Natural killer cell treated with Interleukin-12 subunit alpha and Interleukin-12 subunit beta and Interleukin-15 and Interleukin-18, amount 100 ng/mL, for 72 hours (primary cell): ENCODE data around the gene SFXN2. TPM values are rescaled to one million over a fixed set of nuclear protein-coding genes. Genes with fewer than 3 reads are reported as not detected.

Experiments
- ATAC-seq, 2 donors: fragments of 150-1000 bp; cut with Tn5 transposase in 1 of 2; sonication (Bioruptor Pico), chemical (Tn5 transposase) in 1 of 2; 2 replicates each; pipeline ENCODE4 v1.10.0; 2021
- DNase-seq: peaks from one replicate; pipeline ENCODE4 v3.0.0; 2022; ENCODE audit warnings: low spot score
- H3K27ac Mint-ChIP-seq, 2 donors: 1 replicate in 1 of 2; 2 replicates in 1 of 2; pipeline ENCODE4 v1.8.0; 2022; ENCODE audit warnings: mixed read lengths in 2 of 2, mild to moderate bottlenecking in 1 of 2, moderate library complexity in 1 of 2
- H3K27me3 Mint-ChIP-seq, 2 donors: 1 replicate in 1 of 2; 2 replicates in 1 of 2; pipeline ENCODE4 v1.8.0; 2022; ENCODE audit warnings: mixed read lengths in 2 of 2
- H3K36me3 Mint-ChIP-seq: one replicate; pipeline ENCODE4 v1.8.0; 2022; ENCODE audit warnings: mixed read lengths
- H3K4me1 Mint-ChIP-seq, 2 donors: 1 replicate in 1 of 2; 2 replicates in 1 of 2; pipeline ENCODE4 v1.8.0; 2022; ENCODE audit warnings: low read depth in 2 of 2, mixed read lengths in 2 of 2, mild to moderate bottlenecking in 1 of 2
- H3K4me3 Mint-ChIP-seq: one replicate; pipeline ENCODE4 v1.8.0; 2022; ENCODE audit warnings: mixed read lengths
- H3K9me3 Mint-ChIP-seq: 2 replicates; pipeline ENCODE4 v1.8.0; 2022; ENCODE audit warnings: mixed read lengths
- total RNA-seq, 2 donors: library from RNA; stranded (reverse); gene quantifications; one replicate each; pipeline ENCODE4 v1.2.3, GENCODE V29; 2022

The SFXN2 gene
- total RNA-seq, 2 donors from 2014 or later: 13.2 to 39.6 TPM

GRCh38 chr10:102791754-102792395 lies 77.4 kb downstream of the SFXN2 start:
- DNase-seq (no peak), ATAC-seq (no peak)
- Mint-ChIP-seq H3K36me3 (no peaks in the 10 kb centered on the region), H3K9me3 (no peaks in the 10 kb centered on the region), H3K27ac (no peak overlapping the region), H3K27me3 (no peaks in the 10 kb centered on the region), H3K4me3 (no peak overlapping the region), H3K4me1 (peaks cover 42 to 45% of the 10 kb centered on the region in 2 donors)

Other genes with a start within 250 kb of the SFXN2 start
- 100 to 1,000 TPM in 1 of 2 donors, 10 to 100 TPM in 1; 84.5 to 108 TPM for gene ACTR1A, start 211.9 kb upstream of the SFXN2 start, total RNA-seq
- gene SUFU, start 210.7 kb upstream of the SFXN2 start, total RNA-seq: 10 to 100 TPM in 1 of 2 donors, 1 to 10 TPM in 1; 6.8 to 10.9 TPM
- 10 to 100 TPM; 50.2 to 78.5 TPM for gene TRIM8, start 70.2 kb upstream of the SFXN2 start, total RNA-seq
- 1 to 10 TPM; 3.0 to 4.5 TPM for gene ARL3, start 239 bp upstream of the SFXN2 start, total RNA-seq
- 10 to 100 TPM; 21.0 to 33.1 TPM for gene WBP1L, start 29.3 kb downstream of the SFXN2 start, total RNA-seq
- gene CYP17A1, start 122.8 kb downstream of the SFXN2 start, total RNA-seq: not detected
- gene BORCS7, start 139.6 kb downstream of the SFXN2 start, total RNA-seq: 1 to 10 TPM; 6.5 to 9.0 TPM
- under 1 TPM in 1 of 2 donors, not detected in 1; 0.43 TPM for gene AS3MT, start 154.8 kb downstream of the SFXN2 start, total RNA-seq
- gene CNNM2, start 203.7 kb downstream of the SFXN2 start, total RNA-seq: 10 to 100 TPM in 1 of 2 donors, 1 to 10 TPM in 1; 6.2 to 11.2 TPM